ENCODE data around the gene EN1.

- TF ChIP-seq, protein P1, sequence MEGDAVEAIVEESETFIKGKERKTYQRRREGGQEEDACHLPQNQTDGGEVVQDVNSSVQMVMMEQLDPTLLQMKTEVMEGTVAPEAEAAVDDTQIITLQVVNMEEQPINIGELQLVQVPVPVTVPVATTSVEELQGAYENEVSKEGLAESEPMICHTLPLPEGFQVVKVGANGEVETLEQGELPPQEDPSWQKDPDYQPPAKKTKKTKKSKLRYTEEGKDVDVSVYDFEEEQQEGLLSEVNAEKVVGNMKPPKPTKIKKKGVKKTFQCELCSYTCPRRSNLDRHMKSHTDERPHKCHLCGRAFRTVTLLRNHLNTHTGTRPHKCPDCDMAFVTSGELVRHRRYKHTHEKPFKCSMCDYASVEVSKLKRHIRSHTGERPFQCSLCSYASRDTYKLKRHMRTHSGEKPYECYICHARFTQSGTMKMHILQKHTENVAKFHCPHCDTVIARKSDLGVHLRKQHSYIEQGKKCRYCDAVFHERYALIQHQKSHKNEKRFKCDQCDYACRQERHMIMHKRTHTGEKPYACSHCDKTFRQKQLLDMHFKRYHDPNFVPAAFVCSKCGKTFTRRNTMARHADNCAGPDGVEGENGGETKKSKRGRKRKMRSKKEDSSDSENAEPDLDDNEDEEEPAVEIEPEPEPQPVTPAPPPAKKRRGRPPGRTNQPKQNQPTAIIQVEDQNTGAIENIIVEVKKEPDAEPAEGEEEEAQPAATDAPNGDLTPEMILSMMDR (IDR thresholded peaks at IDR 0.05), result no peak
- TF ChIP-seq POLR2A (IDR thresholded peaks at IDR 0.05) (no peak), POLR2AphosphoS5 (IDR thresholded peaks at IDR 0.05) (no peak)
Measured at GRCh38 chr2:118880501-118880900, 33.1 kb upstream of the EN1 start.
